Lung (tissue), 12 donors: ENCODE data around the gene SLITRK3. TPM values are rescaled to one million over a fixed set of nuclear protein-coding genes. Genes with fewer than 3 reads are reported as not detected.

ENCODE experiments used
- ATAC-seq: fragments of 200-7000 bp; cut with Tn5 transposase; one replicate; pipeline ENCODE4 v1.9.1; 2020; ENCODE audit warnings: moderate number of reproducible peaks; ENCODE audit not compliant: insufficient read depth, low FRiP score
- DNase-seq, 3 donors: peaks; one replicate each; pipeline ENCODE4 v3.0.0-alpha.2; 2013 to 2017
- H3K27ac ChIP-seq, 2 donors: one replicate each; pipeline ENCODE4 v1.5.1; 2013; ENCODE audit warnings: mild to moderate bottlenecking in 2 of 2, moderate library complexity in 2 of 2, control low read depth in 1 of 2, inconsistent platforms in 1 of 2, low read depth in 1 of 2, low read length in 1 of 2
- H3K27me3 ChIP-seq, 3 donors: one replicate each; pipeline ENCODE4 v1.5.1; 2013; ENCODE audit warnings: low read length in 2 of 3; ENCODE audit not compliant: control insufficient read depth in 3 of 3, insufficient read depth in 3 of 3
- H3K36me3 ChIP-seq, 4 donors: one replicate each; pipeline ENCODE4 v1.5.1; 2013; ENCODE audit warnings: low read length in 4 of 4, mild to moderate bottlenecking in 1 of 4, moderate library complexity in 1 of 4; ENCODE audit not compliant: control insufficient read depth in 4 of 4, insufficient read depth in 4 of 4
- H3K4me1 ChIP-seq, 5 donors: one replicate each; pipeline ENCODE4 v1.5.1; 2013; ENCODE audit warnings: low read length in 5 of 5, mild to moderate bottlenecking in 2 of 5, moderate library complexity in 1 of 5; ENCODE audit not compliant: control insufficient read depth in 5 of 5, insufficient read depth in 5 of 5
- H3K4me3 ChIP-seq: one replicate; pipeline ENCODE4 v1.5.1; 2013; ENCODE audit warnings: mild to moderate bottlenecking, control low read depth, moderate library complexity
- H3K9ac ChIP-seq, 2 donors: one replicate each; pipeline ENCODE4 v1.5.1; 2013; ENCODE audit warnings: low read length in 2 of 2, control low read depth in 1 of 2; ENCODE audit not compliant: insufficient read depth in 1 of 2
- H3K9me3 ChIP-seq, 4 donors: one replicate each; pipeline ENCODE4 v1.5.1; 2013; ENCODE audit warnings: low read length in 3 of 4, mild to moderate bottlenecking in 1 of 4, moderate library complexity in 1 of 4; ENCODE audit not compliant: control insufficient read depth in 4 of 4, insufficient read depth in 3 of 4
- CTCF ChIP-seq: IDR thresholded peaks from 2 replicates; pipeline ENCODE4 v1.5.1; 2012; ENCODE audit warnings: mild to moderate bottlenecking; ENCODE audit errors: control extremely low read depth, extremely low read depth
- WGBS, 2 donors: extraction: QIAGEN DNeasy Blood & Tissue Kit; methylation state at CpG; one replicate each; pipeline ENCODE4 v1.1.7; 2013; 5-methylcytosine and 5-hydroxymethylcytosine counted together
- polyA plus RNA-seq, 2 donors: library from polyadenylated mRNA; stranded (reverse); fragments of 200-250 nt; gene quantifications; one replicate each; pipeline ENCODE4 v1.2.1, GENCODE V29; 2013
- total RNA-seq, 2 donors: library from RNA; depleted of rRNA in 1 of 2; stranded (reverse); fragments of >200 nt in 1 of 2; gene quantifications; one replicate each; pipeline ENCODE4 v1.2.1, GENCODE V29; 2014 to 2021
- donor health status: control.
- donor health status: control.
- donor health status: Bipolar disorder and iron deficiency.
- donor health status: healthy.
- donor health status: DM: yes; HTN: yes; CAD: no.

SLITRK3 gene
- total and polyA plus RNA-seq, 4 donors, result 0.02 to 0.68 (median 0.28) TPM; not detected in 1

DNA sequence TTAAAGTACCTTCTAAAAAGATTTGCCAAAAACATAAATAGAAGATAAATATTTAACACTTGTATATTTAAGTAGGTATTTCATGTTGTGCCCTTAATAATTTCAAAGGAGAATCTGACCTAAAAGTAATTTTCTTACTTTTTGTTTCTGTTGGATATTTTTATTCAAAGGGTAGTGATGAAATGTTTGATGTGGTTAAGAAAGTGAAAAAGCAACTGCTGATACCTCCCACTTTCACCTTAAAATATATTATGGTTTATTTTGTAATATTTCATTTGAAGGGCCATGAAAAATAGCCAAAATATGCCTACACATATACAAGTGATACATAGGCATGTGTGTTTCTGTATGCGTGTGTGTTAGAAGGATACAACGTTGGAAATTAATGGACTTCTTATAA lies 5.8 kb upstream of the SLITRK3 start:
- no peaks in the 10 kb centered on the region for H3K9me3 ChIP-seq
- H3K9ac ChIP-seq, result no peak overlapping the region
- no peak overlapping the region for H3K4me3 ChIP-seq
- H3K4me1 ChIP-seq, result peaks cover 0 to 3% (median 2%) of the 10 kb centered on the region in 5 donors
- 77 to 89% methylated on average over 2 of the region's 2 CpGs for WGBS, 2 donors
- DNase-seq, result no peak
- H3K27ac ChIP-seq, result no peak overlapping the region
- TF ChIP-seq CTCF, result no peak
- H3K36me3 ChIP-seq, result no peaks in the 10 kb centered on the region
- ATAC-seq, result no peak
- peaks cover 0 to 35% (median 30%) of the 10 kb centered on the region in 3 donors for H3K27me3 ChIP-seq

DNA sequence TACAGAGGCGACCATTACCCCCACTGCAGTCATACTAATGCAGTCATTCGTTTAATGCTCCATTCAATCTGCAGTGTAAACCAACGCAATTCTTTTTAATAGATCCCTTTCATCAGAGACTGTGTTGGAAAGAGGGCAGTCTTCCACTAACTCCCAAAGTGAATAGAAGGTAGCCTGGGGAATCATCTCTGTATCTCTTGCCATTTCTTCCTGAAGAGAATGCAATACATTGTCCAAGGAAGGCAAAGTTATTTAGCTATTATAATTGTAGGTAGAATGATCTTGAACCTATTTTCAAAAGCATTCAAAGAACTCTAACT lies 1.3 kb upstream of the SLITRK3 start:
- H3K4me3 ChIP-seq, result no peak overlapping the region
- peaks cover 0 to 2% (median 0%) of the 10 kb centered on the region in 4 donors for H3K9me3 ChIP-seq
- no peak overlapping the region for H3K27ac ChIP-seq
- H3K36me3 ChIP-seq, result no peaks in the 10 kb centered on the region
- H3K27me3 ChIP-seq, result peaks cover 5 to 76% (median 69%) of the 10 kb centered on the region in 3 donors
- ATAC-seq (no peak), DNase-seq (no peak)
- TF ChIP-seq CTCF, result no peak
- no peak overlapping the region for H3K9ac ChIP-seq
- 10 to 22% methylated on average over 3 of the region's 3 CpGs for WGBS, 2 donors
- H3K4me1 ChIP-seq, result peaks cover 3 to 33% (median 15%) of the 10 kb centered on the region in 5 donors

GRCh38 chr3:165196577-165197480 lies 645 bp upstream of the SLITRK3 start:
- Histone ChIP-seq H3K9me3 (peaks cover 0 to 2% (median 0%) of the 10 kb centered on the region in 4 donors), H3K27me3 (peaks cover 5 to 81% (median 74%) of the 10 kb centered on the region in 3 donors), H3K4me1 (peaks cover 3 to 33% (median 15%) of the 10 kb centered on the region in 5 donors), H3K36me3 (no peaks in the 10 kb centered on the region), H3K27ac (no peak overlapping the region), H3K9ac (peak overlapping the region in 1 of 2 donors; percentile 42), H3K4me3 (no peak overlapping the region)
- 5% methylated on average over 38 to 46 of the region's 50 CpGs for WGBS, 2 donors
- no peak for TF ChIP-seq CTCF
- ATAC-seq, result no peak
- peak; percentile 38 to 47 (median 45) for DNase-seq
